ENCODE measurements around the gene SHC3.
"Not testable (repeated sequence)": the region's sequence is repeated elsewhere in the genome, so short reads cannot be mapped to it uniquely, and the experiment has no call there.

The SHC3 gene, protein sequence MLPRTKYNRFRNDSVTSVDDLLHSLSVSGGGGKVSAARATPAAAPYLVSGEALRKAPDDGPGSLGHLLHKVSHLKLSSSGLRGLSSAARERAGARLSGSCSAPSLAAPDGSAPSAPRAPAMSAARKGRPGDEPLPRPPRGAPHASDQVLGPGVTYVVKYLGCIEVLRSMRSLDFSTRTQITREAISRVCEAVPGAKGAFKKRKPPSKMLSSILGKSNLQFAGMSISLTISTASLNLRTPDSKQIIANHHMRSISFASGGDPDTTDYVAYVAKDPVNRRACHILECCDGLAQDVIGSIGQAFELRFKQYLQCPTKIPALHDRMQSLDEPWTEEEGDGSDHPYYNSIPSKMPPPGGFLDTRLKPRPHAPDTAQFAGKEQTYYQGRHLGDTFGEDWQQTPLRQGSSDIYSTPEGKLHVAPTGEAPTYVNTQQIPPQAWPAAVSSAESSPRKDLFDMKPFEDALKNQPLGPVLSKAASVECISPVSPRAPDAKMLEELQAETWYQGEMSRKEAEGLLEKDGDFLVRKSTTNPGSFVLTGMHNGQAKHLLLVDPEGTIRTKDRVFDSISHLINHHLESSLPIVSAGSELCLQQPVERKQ

DNA sequence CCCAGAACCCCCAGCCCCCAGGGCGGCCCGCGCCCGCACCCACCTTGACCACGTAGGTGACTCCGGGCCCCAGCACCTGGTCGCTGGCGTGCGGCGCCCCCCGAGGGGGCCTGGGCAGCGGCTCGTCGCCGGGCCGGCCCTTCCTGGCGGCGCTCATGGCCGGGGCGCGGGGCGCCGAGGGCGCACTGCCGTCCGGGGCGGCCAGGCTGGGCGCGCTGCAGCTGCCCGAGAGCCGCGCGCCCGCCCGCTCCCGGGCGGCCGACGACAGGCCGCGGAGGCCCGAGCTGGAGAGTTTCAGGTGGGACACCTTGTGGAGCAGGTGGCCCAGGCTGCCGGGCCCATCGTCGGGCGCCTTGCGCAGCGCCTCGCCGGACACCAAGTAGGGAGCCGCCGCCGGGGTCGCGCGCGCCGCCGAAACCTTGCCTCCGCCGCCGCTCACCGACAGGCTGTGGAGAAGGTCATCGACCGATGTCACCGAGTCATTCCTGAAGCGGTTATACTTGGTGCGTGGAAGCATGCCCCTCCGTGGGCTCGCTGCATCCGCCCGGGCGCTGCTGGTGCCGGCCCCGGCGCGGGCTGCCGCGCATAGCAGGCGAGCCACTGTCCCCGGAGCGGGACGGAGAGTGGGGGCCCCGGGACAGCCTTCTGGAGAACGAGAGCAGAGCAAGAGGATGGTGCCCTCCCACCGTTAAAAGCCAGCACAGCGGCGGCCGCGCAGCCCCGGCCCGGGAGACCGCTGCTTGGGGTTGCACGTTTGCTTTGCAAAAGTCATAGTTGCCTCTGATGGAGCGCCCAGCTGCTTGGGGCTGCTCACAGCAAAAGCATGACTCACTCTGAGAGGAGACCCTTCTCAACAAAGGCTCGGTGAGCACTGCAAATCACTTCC, at the start of gene SHC3:
Gene SHC3, minus strand, starts transcription at position 875 of the 886 bp plus-strand sequence. Its CDS starts 358 bp downstream, at position 517.
- no peak for DNase-seq

DNA sequence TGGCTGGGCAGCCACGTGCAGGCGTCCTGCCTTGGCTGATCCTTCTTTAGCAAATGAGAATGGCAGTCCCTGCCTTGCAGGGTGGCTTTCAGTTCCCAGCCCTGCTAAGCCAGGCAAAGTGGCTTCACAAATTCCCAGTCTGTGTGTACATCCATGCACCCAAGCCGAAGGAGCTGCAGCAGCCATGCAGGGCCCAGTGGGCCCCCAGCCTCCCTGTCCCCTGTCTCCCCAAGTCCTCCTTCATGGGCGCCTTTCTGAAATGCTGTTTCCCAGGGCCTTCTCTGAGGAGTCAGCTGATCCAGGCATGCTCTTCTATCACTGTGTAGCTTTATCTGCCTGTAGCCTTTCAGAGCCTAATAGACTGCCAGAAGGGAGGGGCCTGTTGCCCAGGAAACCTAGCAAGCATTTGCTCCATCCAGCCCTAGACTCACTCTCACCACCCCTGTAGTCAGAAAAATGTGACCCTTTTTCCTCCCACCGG, 47.4 kb upstream of the SHC3 start:
- no peak for DNase-seq

DNA sequence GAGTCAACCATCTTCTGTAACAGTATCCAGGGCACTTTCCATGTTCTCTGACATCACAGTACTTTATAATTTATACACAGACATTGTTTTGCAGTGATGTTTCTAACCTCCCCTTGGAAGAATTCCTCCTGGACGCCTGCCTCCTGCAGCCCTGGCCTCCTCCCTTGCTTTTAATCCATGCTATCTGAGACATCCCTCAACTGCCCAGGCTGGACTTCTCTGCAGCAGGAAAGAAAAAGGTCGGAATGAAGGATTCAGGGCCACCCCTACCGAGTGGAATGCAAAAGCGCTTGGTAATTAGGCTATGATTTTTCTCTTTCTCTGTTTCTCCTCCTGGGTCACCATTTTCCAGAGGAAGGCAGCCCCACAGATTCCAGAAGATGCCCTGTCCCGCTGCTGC, 47.0 kb upstream of the SHC3 start:
- no peak for DNase-seq

DNA sequence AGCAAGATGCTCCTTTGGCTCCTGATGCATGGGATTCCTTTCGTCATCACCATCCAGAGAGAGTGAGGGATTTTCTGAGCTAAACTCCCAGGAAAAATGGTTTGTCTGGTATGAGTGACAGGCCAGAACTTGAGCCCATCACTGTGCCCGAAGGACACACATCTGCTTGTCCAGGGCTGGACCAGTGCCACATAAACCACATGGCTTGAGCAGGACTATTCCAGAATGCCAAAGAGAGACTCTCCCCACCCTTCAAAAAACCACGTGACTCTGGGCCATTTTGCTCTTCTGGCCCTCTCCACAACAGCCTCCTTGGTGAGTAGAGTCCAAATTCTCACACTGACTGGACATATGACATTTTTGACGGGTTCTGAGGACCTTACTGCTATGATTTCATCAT, 46.4 kb upstream of the SHC3 start:
- no peak for DNase-seq

DNA sequence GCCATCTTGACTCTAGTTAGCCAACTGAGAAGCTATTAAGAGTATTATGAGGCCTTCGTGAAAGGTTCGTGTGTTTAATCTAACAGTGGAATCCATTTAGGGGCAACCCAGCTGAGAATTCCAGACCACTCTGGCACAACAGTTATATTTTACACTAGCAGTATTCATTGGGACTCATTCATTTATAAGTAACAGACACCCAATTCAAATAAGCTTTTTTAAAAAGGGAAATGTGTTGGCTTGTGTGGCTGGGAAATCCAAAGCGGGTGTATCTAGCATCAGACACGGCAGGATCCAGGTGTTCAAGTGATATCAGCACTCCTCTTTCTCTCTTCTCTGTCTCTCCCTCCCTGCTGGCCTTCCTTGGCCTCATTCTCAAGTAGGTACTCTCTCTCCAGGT, 46.0 kb upstream of the SHC3 start:
- no peak for DNase-seq

DNA sequence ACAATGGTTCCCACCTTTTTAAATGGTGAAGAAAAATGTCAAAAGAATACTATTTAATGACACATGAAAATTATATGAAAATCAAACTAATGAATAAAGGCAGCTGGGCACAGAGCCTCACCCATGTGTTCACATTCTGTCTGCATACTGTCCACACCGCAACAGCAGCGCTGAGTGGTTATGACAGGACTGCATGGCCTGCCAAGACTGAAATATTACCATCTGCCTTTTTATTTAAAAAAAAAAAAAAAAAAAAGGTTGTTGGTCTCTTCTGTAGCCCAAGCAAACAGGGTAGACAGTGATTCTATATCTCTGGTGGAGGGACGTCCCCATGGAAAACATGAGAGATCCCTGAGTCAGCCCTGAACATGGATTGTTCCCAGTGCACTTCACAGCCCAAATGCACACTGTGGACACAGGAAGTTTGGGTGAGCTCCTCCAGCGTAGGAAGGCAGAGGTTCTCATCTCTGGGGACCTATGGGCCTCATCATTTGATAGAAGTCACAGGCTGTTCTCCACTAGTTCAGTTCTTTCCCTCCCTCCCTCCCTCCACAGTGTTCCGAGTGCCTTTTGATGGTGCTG, 44.9 kb upstream of the SHC3 start:
- no peak for DNase-seq

DNA sequence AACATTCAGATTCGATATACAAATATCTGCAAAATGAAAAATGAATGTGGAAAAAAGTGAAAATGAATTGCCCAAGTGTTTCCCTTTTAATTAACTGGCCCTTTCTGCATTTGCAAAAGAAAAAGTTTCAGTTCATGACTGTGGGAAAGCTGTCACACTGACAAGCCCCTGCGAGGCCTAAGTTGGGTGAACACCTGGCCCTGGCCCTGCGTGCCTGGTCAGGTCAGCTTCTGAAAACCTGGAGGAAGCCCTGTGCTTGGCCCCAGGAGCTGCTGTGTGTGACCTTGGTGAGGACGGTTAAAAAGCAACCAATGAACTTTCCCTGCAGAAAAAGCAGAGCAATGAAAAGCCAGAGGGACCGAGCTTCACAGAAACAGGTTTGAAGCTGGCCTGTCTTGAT, 41.0 kb upstream of the SHC3 start:
- no peak for DNase-seq

DNA sequence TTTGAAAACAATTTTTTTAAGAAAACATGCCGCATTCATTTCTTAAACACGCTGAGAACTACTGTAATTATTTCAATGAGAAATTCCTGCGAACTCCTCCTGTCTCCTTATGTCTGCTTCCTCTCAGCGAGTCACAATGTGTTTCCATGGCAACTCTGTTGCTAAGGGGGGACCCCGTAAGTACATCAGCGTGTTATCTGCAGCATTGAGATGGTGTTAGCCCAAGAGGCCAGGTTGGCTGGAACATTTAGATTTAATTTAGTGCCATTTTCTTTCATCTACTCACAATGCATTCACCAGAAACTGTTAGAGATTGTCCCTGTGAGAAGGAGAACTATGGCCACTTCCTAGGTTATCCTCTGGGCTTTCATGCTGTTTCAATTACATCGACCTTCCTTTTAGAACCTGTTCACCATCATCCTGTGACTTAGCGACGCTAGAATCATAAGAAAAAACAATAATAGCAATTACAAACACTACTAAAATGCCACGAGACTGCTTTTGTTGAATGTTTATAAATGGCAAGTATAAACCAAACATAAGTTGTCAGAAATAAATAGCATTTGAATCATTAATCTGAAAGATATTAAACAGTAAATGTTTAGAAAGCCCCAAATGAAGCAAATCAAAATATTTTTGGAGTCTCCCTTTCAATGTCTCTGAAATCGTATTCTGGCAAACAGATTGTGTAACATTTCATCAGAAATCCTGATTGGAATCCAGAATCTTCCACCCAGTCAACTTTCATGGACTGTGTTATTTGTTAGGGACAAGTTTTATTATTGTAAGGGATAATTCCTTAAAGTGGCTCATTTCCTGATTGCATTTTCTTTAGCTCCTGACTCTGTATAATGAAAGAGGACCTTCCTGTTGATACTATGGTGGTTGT, 39.7 kb upstream of the SHC3 start:
- no peak for DNase-seq

DNA sequence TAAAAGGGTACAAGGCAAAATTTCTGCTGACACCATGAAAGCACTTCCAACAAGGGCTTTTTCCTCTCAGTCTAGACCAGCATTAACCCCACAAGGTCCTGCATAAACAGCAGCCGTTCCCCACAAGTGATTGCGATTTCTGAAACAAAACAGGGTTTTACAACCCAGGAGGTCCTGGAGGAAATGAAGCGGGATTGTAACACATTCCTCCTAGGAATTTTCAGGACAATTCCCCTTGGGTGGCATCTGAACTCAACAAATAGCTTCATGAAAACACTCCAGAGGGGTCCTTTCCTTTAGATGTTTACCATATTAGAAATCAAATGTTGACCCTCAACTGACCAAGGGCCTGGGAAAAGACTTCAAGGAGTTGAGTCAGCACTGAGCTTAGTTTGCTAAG, 36.7 kb upstream of the SHC3 start:
- DNase-seq, result no peak

DNA sequence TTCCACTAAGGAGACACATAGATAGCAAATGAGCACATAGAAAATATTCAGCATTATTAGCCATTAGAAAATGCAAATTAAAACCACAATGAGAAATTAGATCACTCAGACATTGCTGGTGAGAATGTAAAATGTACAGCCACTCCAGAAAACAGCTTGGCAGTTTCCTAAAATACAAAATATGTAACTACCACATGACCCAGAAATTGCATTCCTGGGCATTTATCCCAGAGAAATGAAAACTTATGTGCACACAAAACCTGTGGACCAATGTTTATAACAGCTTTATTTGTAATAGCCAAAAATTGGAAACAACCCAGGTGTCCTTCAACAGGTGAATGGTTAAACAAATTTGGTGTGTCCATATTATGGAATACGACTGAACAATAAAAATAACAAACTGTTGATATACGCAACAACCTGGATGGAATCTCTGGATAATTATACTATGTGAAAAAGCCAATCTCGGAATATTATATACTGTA, 34.8 kb upstream of the SHC3 start:
- DNase-seq, result no peak

DNA sequence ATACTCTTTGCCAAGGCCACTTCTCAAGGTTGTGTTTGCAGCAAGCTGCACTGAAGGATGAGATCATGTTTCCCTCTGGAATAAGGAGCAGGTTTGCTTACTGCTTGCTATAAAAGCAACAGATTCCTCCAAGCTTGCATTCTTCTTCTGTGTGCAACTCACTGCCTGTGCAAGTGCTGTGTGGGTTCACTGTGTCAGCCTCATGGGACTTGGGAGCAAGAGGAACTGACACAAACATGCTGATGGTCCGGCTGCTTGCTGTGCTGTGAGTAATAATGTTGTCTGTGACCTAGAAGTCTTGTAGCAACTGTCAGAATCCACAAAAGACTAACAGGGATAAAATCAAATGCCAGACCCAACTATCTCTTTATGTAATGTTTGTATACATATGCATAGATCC, 33.6 kb upstream of the SHC3 start:
- no peak for DNase-seq

DNA sequence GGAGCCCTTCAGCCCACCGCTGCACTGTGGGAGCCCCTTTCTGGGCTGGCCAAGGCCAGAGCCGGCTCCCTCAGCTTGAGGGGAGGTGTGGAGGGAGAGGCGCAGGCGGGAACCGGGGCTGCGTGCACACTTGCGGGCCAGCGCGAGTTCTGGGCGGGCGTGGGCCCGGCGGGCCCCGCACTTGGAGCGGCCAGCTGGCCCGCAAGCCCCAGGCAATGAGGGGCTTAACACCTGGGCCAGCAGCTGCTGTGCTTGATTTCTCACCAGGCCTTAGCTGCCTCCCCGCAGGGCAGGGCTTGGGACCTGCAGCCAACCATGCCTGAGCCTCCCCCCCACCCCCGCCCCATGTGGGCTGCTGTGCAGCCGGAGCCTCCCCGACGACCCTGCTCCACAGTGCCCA, 30.7 kb upstream of the SHC3 start:
- DNase-seq, result not testable (repeated sequence)

DNA sequence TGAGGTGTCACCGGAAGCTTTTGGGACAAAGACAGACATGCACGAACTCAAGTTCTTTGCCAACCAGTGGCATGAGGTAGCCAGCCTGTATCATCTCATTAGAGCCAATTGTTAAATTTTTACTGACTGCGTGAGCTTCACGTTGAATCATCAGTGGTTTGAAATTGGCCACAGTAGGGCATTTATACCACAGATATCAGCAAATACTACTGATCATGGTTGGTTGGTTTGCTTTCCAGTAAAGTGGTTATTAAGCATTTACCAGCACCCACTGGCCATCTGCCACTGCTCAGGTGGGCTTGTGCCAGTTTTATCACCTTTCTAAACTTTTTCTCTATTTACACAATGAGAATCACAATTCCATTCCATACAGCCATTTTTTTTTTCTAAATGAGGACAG, 28.4 kb upstream of the SHC3 start:
- no peak for DNase-seq

DNA sequence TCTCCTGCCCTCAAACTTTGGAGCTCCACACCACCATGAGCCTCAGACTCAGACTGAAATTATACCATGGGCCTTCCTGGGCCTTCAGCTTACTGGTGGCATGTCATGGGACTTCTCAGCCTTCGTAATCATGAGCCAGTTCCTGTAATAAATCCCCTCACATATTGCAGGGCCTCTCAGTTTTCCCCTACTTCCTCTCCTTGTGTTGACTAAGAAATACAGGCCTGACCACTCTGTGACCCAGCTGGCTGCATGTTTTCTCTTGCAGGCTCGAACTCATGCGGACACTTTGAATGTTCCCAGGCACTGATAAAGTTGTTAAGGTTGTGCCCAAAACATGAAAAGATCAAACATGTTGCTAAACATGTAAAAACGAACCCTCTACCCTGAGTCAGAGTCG, 26.2 kb upstream of the SHC3 start:
- no peak for DNase-seq

DNA sequence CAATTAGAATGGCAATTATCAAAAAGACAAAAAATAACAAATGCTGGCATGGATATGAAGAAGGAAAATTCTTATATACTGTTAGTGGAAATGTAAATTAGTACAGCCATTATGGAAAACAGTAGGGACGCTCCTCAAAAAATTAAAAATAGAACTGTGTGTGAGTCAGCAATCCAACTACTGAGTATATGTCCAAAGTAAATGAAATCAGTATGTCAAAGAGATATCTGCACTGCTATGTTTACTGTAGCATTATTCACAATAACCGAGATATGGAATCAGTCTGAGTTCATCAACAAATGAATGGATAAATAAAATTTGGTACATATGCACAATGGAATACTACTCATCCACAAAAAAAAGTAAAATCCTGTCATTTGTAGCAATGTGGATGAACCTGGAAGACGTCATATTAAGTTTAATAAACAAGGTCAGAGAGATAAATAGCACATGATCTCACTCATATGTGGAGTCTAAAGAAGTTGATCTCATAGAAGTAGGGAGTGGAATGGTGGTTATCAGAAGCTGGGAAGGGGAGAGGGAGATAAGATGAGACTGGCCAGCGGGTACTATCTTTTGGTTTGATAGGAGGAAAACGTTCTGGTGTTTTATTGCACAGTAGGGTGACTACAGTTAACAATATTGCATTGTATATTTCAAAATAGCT, 16.6 kb upstream of the SHC3 start:
- no peak for DNase-seq

DNA sequence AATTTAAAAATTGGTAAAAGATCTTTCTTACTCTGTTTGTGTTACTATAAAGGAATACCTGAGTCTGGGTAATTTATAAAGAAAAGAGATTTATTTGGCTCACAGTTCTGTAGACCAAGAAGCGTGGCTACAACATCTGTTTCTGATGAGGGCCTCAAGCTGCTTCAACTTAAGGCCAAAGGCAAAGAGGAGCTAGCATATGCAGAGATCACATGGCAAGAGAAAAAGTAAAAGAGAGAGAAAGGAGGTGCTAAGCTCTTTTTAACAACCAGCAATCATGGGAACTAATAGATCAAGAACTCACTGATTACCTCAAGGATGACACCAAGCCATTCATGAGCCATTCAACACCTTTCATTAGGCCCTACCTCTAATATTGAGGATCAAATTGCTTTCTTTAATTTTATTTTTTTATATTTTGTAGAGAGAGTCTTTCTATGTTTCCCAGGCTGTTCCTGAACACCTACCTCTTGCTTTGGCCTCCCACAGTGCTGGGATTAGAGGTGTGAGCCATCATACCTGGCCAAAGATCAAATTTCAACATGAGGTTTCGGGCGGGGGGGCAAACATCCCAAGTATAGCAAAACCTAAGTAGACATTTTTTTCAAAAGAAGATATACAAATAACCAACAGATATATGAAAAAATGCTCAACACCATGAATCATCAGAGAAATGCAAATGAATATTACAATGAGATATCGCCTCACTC, 16.0 kb upstream of the SHC3 start:
- DNase-seq, result no peak

DNA sequence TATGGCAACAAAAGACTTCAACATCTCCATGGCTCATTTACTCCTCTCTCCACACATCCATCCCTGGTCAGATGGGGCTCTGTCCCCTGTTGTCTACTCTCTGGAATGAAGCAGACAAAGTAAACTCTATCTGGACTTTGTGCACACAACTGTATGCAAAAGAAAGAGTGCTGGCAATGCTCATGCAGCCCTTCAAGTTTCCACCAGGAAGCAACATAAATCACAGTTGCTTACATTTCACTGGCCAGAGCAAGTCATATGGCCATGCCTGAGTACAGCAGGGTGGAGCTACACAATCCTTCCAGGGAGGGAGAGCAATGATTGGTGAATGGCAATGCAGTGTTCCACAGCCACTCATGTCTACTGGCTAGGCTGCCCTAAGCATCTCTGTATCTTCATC, 12.4 kb upstream of the SHC3 start:
- no peak for DNase-seq

DNA sequence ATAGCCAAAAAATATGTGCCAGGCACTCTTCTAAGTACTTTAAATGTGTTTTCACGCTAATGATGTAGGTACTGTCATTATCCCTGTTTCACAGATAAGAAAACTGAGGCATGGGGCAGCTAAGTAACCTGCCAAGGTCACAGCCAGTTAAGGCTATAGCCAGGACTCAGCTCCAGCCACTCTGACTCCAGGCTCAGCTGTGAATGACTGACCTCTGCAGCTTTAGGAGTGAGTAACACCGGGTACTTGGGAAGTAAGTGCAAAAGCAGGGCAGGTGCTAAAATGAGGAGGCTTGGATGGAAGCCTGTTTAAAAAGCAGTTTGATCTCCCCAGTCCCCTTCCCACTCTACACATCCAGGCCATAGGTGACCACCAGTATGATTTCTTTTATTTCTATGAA, 10.6 kb upstream of the SHC3 start:
- DNase-seq, result no peak

DNA sequence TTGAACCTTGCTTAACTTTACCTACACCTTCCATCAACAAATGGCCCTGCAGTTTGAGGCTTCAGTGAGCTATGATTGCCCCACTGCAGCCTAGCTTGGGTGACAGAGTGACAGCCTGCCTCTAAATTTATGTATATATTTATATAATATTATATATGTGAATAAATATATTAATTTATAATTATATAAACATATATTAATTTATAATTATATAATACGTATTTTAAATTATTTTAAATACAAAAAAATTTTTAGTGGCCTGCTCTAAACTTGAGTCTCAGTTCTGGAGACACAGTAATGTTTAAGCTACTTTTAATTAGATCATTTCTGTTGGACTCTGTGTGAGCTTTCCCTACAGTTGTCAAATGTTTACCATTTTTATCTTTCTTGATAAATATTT, 9.3 kb upstream of the SHC3 start:
- no peak for DNase-seq

DNA sequence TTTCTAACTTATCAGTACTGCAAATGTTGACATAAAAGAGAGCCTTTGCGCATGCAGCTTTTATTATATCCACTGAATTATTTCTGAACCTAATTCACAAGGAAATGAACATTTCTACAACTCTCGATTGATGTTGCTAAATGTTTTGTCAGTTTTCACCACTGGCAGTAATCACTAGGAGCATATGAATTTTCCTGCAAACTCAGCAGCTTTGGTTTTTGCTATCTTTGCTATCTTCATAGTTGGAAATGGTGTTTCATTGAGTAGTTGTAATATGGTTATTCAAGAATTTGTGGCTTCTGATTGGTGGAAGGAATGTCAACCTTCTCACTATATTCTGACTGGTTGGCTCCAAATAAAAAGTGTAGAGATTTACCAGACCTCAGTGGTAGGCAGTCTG, 8.9 kb upstream of the SHC3 start:
- DNase-seq, result no peak

DNA sequence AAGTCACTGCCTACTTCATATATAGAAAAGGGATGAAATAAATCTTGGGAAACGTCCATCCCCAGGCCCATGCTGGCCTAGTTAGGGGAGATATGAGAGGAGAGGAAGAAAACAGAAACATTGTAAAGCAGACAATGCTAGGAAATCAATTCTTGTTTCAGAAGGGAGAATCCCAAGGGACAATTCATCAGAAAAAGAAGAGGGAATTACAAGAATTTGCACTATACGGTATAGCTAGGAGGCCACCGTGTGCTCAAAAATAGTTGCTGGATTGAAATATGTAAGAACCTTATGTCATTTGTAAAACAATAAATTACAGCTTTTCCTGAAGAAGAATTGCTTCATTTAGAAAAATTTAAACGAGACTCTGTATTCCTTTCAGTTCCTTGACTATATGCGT, 8.3 kb upstream of the SHC3 start:
- no peak for DNase-seq

Measured in CD4-positive, alpha-beta T cell treated with Interleukin-21 for 1 hour (primary cell).